ENCODE results near the gene EARS2.

The EARS2 gene

DNA sequence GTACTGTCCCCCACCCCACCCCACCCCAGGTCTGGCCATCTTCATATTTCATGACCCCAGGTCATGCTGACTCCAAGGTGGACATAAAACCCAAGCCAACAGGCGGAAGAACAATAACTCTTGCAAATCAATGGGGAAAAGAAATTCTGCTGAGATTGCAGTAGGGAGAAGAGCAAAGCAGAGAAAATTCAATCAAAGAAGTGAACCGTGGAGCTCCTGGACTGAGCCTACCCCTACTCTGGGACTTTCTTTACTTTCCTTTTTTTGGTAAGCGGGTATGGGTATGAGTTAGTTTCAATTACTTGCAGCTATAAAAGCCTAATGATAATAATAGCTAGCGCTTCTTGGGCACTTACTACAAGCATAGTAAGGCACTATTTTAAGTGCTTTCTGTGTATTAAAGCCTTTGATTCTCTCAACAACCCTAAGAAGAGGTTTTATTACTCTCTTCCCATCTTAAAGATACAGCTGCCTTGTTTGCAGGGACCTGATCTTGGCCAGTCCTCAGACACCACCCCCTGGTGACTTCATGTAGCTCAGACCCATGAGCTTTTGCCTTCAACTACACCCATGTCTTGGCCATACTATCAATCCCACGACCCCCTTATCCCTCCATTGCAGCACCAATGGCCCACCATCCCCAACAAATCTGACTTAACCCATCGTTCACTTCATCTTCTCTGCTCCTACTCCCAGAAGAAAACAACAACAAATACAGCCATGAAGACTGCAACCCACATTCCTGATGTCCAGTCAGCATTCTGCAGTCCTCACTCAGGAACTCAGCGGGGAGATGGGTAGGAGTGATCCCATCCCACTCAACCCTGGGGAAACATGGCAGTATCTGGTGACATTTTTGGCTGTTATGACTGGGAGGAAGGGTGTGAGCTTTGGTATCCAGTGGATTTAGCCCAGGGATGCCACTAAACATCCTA, 51.2 kb downstream of the EARS2 start:
- TF ChIP-seq, protein P1, sequence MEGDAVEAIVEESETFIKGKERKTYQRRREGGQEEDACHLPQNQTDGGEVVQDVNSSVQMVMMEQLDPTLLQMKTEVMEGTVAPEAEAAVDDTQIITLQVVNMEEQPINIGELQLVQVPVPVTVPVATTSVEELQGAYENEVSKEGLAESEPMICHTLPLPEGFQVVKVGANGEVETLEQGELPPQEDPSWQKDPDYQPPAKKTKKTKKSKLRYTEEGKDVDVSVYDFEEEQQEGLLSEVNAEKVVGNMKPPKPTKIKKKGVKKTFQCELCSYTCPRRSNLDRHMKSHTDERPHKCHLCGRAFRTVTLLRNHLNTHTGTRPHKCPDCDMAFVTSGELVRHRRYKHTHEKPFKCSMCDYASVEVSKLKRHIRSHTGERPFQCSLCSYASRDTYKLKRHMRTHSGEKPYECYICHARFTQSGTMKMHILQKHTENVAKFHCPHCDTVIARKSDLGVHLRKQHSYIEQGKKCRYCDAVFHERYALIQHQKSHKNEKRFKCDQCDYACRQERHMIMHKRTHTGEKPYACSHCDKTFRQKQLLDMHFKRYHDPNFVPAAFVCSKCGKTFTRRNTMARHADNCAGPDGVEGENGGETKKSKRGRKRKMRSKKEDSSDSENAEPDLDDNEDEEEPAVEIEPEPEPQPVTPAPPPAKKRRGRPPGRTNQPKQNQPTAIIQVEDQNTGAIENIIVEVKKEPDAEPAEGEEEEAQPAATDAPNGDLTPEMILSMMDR (IDR thresholded peaks at IDR 0.05; ENCODE audit: low read depth, low read length, missing control alignments) = peak; percentile 13
- DNase-seq = peak; percentile 20
- Histone ChIP-seq H3K27me3 (replicated peaks) (no peaks in the 10 kb centered on the region), H3K4me3 (ENCODE audit: low read depth, low read length) (no peak overlapping the region), H3K36me3 (replicated peaks) (no peaks in the 10 kb centered on the region), H3K27ac (no peak overlapping the region)
- in situ Hi-C loops (cut with HindIII; ENCODE audit: low pct_ligation_motif_present, low sequenced_read_pairs) = no loop called here

DNA sequence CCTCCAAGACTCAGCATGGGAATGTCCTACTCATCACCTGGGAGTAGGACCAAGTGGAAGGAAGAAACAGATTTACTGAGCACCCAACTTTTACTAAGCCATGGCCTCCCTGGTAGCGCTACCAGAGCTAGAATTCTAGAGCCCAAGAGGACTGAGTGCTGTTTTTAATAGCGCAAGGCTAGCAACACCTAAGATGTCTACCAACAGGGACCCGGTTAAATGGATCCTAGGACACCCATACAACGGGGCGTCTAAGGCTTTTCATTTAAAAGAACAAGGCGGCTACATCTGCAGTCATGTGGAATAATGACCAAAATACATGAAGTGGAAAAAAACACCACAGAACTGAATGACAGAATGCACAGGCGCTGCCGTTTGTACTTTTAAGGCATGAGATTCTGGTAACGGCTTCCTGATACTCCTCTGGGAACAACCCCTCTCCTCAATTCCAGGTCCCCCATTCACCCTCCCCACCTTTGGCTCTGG, 51.9 kb downstream of the EARS2 start:
- no peak for DNase-seq
- H3K4me3 ChIP-seq (ENCODE audit: low read depth, low read length) = no peak overlapping the region
- no peaks in the 10 kb centered on the region for H3K27me3 ChIP-seq (replicated peaks)
- in situ Hi-C loops (cut with HindIII; ENCODE audit: low pct_ligation_motif_present, low sequenced_read_pairs) = no loop called here
- no peaks in the 10 kb centered on the region for H3K36me3 ChIP-seq (replicated peaks)
- H3K27ac ChIP-seq = peak overlapping the region; percentile 76
- TF ChIP-seq, protein P1 (IDR thresholded peaks at IDR 0.05; ENCODE audit: low read depth, low read length, missing control alignments) = no peak

DNA sequence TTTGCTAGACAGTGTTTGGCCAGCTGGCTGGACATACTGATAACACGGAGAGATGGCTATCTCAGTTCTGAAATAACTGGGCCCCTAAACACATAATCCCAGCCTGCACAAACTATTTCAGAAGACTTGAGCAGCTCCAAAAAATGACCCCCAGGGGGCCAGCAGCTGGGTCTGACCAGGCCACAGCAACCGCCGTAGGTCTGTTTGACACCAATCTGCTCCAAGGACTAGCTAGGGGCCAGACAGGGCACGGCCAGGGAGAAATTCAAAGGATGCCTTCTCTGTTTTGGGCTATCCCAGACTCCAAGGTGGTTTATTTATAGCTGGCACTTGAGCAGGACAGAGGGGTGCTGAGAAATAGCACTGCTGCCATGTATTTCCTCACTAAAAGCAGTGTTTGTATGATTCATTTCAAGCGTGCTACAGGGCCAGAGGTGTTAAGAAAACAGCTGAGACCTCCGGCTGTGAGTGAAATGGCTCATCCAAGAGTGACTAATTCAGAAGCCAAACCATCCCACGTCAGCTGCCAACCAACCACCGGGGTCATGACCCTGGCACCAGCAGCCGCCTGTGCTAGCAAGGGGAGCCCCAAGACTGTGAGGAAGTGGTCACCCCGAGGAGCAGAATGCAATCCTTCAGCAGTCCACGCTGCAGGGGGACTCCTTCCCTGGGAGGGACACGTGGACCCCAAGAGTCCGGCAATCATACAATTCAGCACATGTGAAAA, 52.5 kb downstream of the EARS2 start:
- Histone ChIP-seq H3K4me3 (ENCODE audit: low read depth, low read length) (no peak overlapping the region), H3K27me3 (replicated peaks) (no peaks in the 10 kb centered on the region), H3K36me3 (replicated peaks) (no peaks in the 10 kb centered on the region), H3K27ac (peak overlapping the region; percentile 76)
- peak; percentile 97 for DNase-seq
- TF ChIP-seq, protein P1 (IDR thresholded peaks at IDR 0.05; ENCODE audit: low read depth, low read length, missing control alignments) = peak; percentile 45
- in situ Hi-C loops (cut with HindIII; ENCODE audit: low pct_ligation_motif_present, low sequenced_read_pairs) = no loop called here

DNA sequence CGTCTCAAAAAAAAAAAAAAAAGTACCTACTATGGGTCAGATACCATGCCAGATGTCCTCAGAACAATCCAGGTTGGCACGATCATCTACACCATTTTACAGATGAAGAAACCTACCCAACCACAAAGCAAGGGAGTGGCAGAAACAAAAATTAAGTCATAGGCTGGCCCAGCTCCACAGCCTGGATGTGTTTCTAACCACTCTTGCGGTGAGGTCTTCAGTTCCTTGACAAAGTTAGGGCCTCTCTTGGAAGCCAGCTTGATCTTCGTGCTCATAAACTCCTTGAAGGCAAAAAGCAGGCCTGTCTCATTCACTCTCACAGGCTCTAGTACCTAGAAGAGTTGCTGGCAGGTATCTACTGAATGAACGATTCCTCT, 53.1 kb downstream of the EARS2 start:
- DNase-seq = peak; percentile 39

DNA sequence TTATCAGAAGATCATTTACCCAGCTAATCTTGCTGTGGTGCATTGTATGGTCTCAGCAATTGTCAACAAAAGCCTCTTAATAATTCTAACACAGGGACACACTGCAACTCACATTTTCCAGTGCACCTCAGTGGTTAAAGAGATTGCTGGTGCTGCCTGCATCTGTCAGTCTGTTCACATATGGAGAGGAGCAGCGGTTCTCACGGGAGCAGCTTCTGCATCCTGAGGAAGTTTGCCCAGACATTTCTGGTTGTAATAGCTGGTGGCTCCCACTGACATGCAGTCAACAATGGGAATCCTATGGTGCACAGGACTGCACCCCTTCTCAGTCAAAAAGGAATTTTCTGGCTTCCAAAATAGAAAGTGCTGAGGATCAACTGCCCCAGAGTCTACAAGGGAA, 54.7 kb downstream of the EARS2 start:
- H3K27ac ChIP-seq = no peak overlapping the region
- TF ChIP-seq, protein P1 (IDR thresholded peaks at IDR 0.05; ENCODE audit: low read depth, low read length, missing control alignments) = no peak
- H3K36me3 ChIP-seq (replicated peaks) = no peaks in the 10 kb centered on the region
- no peak for DNase-seq
- no peak overlapping the region for H3K4me3 ChIP-seq (ENCODE audit: low read depth, low read length)
- no peaks in the 10 kb centered on the region for H3K27me3 ChIP-seq (replicated peaks)
- in situ Hi-C loops (cut with HindIII; ENCODE audit: low pct_ligation_motif_present, low sequenced_read_pairs) = no loop called here

More for the DNA sequence above, 53.1 kb downstream of the EARS2 start:
- TF ChIP-seq, protein P1 (IDR thresholded peaks at IDR 0.05; ENCODE audit: low read depth, low read length, missing control alignments) = no peak
- Histone ChIP-seq H3K36me3 (replicated peaks) (no peaks in the 10 kb centered on the region), H3K27ac (peak overlapping the region; percentile 76), H3K4me3 (ENCODE audit: low read depth, low read length) (no peak overlapping the region), H3K27me3 (replicated peaks) (no peaks in the 10 kb centered on the region)
- in situ Hi-C loops (cut with HindIII; ENCODE audit: low pct_ligation_motif_present, low sequenced_read_pairs) = no loop called here
